HG03039 (cell line): ENCODE data around the gene ADCY5.
"Not testable (repeated sequence)": the region's sequence is repeated elsewhere in the genome, so short reads cannot be mapped to it uniquely, and the experiment has no call there.

ENCODE experiments used
- ATAC-seq: cut with Tn5 transposase; IDR thresholded peaks from one replicate; pipeline ENCODE4 v1.9.1; 2021; ENCODE audit warnings: mild to moderate bottlenecking, moderate library complexity; ENCODE audit not compliant: unreplicated experiment

Gene ADCY5

DNA sequence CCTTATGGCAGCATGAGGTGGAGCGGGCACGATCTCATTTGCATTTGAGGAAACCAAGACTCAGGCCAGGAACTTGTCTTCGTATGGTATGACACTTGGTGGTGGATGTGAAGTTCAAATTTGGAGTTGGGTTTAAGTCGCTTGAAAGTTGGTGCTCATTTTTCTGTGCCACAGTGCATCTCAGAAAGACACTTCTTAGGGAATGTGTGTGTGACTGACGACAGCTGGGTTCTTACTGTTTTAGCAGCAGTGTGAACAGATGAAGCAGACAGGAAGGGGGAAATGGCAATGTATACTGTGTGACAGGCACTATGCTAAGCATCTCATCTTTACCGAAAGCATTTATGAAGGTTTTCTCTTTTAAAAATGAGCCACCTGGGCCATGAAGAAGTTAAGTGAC is 171.8 kb downstream of the ADCY5 start:
- no peak for ATAC-seq

- no peak for ATAC-seq
Observed at GRCh38 chr3:123276346-123277006, 172.4 kb downstream of the ADCY5 start.

- ATAC-seq, result no peak
Observed at GRCh38 chr3:123275691-123276090, 173.2 kb downstream of the ADCY5 start.

- ATAC-seq, result no peak
Observed at GRCh38 chr3:123272547-123272946, 176.3 kb downstream of the ADCY5 start.

DNA sequence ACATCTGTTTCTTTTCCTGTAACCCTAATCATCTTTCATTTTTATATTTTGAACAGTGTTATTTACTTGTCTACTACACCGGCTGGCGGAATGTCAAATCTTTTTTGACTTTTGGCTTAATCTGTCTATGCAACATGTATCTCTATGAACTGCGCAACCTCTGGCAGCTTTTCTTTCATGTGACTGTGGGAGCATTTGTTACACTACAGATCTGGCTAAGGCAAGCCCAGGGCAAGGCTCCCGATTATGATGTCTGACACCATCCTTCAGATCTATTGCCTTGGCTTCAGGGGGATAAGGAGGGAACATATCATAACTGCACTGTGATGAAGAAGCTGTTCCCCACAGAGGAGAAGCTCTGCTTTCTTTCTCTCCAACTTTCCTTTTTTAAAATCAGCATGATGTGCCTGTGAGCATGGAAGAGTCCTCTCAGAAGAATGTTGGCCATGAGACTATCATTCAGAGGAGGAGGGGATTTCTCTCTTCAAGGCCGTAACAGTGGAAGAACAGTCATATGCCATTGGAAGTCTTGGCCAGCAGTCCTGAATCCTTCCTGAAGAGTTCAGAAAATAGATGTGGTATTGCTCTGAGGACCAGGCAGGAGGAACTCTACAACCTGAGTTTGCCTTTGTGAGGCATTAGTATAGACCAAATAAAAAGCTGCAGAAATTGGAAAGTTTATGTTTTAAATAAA is 177.3 kb downstream of the ADCY5 start:
- ATAC-seq, result no peak

GRCh38 chr3:123270818-123271217 is 178.1 kb downstream of the ADCY5 start:
- no peak for ATAC-seq

- ATAC-seq, result no peak
Observed at GRCh38 chr3:123267821-123268220, 181.1 kb downstream of the ADCY5 start.

DNA sequence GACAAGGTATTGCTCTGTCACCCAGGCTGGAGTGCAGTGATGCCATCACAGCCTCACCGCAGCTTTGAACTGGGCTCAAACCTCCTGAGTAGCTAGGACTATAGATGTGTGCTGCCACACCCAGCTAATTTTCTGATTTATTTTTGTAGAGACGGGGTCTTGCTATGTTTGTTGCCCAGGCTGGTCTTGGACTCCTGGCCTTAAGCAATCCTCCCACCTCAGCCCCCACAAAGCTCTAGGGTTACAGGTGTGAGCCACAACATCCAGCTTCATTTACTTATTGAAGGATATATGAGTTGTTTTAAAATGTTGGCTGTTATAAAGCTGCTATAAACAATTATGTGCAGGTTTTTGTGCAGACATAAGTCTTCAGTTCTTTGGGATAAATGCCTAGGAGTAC is 184.9 kb downstream of the ADCY5 start:
- ATAC-seq, result no peak

DNA sequence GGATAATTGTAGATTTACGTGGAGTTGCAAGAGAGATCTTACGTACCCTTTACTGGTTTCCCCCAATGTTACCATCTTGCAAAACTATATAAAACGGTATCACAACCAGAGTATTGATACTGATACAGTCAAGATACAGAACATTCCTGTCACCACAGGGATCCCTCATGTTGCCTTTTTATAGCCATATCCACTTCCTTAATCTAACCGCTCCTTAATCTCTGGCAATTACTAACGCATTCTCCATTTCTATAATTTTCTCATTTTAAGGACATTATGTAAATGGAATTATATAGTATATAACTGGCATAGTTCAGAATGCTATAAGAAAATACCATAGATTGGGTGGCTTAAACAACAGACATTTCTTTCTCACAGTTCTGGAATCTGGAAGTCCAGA is 186.0 kb downstream of the ADCY5 start:
- ATAC-seq, result no peak

GRCh38 chr3:123262226-123262625 is 186.7 kb downstream of the ADCY5 start:
- ATAC-seq, result no peak

- ATAC-seq, result no peak
Observed at GRCh38 chr3:123261666-123262065, 187.2 kb downstream of the ADCY5 start.

GRCh38 chr3:123258811-123259420 is 190.0 kb downstream of the ADCY5 start:
- ATAC-seq, result no peak

- ATAC-seq, result no peak
Observed at GRCh38 chr3:123258359-123258758, 190.5 kb downstream of the ADCY5 start.

GRCh38 chr3:123256256-123256655 is 192.6 kb downstream of the ADCY5 start:
- no peak for ATAC-seq

GRCh38 chr3:123246866-123247265 is 202.0 kb downstream of the ADCY5 start:
- no peak for ATAC-seq

GRCh38 chr3:123244128-123244527 is 204.8 kb downstream of the ADCY5 start:
- no peak for ATAC-seq

DNA sequence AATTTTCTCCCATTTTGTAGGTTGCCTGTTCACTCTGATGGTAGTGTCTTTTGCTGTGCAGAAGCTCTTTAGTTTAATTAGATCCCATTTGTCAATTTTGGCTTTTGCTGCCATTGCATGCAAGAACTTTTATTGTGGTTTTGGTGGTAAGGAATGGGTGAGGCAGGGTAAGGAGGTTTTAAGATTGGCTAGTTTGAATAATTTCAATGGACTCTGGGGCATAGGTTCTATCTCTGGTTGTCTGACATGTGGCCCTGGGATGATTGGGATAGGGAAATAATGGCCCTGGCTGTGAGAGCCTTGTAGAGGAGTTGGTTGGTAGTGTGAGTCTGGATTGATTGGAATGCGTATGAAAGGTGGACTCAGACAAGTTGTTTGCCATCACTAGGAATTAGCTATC is 209.1 kb downstream of the ADCY5 start:
- no peak for ATAC-seq

GRCh38 chr3:123239186-123239585 is 209.7 kb downstream of the ADCY5 start:
- not testable (repeated sequence) for ATAC-seq

DNA sequence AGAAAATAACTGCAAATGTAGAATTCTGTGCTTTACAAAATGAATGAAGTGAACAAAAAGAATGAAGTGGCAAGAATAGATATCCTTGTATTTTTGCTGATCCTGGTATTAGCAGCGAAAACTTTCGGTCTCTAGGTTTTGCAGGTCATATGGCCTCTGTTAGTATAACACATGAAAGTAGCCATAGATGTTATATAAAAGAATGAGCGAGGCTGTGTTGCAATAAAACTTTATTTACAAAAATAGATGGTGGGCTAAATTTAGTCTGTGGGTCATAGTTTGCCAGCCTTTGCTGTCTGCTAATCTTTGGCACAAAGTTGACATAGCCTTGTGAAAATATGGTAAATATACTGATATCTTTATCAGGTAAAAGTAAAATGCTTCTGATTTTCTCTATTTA is 212.0 kb downstream of the ADCY5 start:
- ATAC-seq, result no peak
